Fibroblast of gingiva (primary cell): ENCODE data around the gene ZBTB3.
"Not testable (repeated sequence)": the region's sequence is repeated elsewhere in the genome, so short reads cannot be mapped to it uniquely, and the experiment has no call there.

ENCODE experiments used
- DNase-seq: peaks from one replicate; pipeline ENCODE4 v3.0.0-alpha.2; 2011; ENCODE audit warnings: low read depth

ZBTB3 gene

DNA sequence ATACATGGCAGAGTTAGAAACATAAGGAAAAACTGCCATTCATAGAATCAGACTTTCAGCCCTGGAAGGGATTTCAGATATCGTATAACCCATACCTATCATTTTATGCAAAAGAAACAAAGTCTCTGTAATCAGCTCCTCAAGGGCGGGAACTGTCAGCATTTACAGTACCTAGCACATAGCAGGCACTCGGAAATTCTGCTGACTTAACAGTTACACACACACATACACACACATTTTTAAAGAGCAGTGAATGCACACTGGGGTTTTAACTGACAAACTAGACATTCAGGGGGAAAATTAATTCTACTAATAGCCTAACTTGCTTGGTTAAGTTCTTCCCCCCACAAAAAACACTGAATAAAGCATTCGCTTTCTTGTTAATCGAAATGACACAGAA, 37.8 kb downstream of the ZBTB3 start:
- no peak for DNase-seq

DNA sequence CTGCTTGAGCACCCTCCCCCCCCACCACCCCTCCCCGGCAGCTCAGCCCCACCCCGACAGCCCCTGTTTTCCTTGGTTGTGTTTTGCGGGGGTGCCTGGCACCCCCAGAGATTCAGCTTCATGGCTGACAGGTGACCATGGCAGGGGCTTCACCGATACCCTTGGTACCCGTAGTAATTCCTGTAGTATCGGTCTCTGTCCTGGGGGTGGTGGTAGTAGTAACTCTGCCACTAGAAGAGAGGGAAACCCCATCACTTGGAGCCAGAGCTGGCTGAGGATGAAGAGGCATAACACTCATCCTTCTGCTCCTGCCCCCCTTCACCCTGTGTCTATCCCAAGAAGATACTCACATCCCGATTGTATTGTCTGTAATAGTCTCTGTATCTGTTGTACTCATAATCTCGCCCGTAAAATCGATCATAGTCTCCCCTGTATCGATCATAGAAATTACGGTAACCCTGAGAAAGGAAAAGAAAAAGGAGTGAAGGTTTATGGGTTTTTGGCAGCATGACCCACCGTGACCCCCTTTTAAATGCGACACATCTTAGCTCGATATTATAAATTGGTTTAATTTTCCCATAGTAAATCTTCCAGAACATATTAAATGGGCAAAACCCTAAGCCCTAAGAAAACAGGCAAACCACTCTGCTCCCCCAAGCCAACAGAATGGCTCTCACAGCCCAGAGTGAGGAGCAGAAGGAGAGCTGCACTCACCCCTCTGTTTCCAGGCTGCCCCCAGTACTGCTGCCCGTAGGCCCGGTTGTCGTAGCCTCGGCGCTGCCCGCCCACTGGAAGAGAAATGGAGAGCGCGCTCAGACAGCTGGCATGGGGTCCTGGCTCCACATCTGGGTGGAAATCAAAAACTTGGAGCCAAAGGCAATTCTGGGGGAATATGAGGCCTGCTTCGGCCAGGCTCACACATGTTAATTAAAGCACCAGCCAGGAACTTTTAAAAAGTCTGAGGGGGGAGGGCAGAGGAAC, 38.5 kb downstream of the ZBTB3 start:
- no peak for DNase-seq

DNA sequence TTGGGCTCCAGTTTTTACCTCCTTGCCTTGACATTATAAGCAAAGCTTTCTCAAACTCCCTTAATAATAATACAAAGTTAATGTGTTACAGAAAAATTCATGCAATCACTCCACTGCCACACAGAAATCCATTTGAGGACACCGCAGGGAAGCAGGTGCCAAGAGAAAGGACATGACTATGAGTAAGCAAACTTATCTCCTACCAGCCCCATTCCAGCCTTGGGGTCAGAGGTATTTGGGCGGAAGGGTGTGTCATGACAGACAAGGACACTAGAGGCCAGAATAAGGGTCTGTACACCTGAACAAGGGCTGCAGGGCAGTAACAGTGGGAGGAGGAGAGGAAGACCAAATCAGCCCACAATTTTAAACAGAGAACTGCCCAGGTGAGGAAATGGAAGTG, 40.6 kb downstream of the ZBTB3 start:
- no peak for DNase-seq

DNA sequence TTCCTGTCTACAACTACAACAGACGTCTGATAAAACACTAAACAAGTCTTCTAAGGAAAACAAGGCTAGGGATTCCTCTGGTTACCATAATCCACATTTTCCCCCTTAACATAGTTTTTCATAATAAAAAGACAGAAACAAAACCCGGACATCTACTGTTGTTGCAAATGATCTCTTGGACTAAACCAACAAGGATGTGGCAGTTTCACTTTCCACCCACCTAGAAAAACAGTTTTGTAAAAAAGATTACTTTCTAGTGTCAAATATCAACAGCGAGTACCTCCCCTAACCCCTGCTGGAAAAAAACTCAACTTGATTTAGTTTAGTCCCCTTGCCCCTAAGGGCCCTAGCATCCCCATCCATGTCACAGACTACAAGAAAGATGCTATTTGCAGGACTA, 41.1 kb downstream of the ZBTB3 start:
- no peak for DNase-seq

DNA sequence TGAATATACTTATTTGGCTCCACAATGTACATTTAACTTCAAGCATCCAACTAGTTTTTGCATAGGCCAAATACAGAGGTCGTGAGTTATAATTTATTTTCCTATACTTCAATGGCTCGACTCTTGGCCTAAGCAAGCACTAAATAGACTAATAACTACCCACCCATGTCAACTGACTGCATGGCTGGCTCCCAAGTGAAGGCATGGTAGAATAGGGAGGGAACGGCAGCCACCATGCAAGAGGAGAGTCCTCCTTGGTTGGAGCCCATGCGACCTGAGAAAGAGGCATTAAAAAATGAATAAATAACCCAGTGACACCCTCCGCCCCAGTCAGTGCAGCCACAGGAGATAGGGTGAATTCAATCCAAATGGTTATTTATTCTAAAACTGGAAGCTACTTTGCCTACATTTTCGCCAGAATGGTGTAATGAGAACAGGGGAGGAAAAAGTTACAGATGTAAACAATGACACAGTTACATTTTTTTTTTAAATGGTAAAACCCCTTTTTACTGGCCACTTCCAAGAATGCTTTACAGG, 41.6 kb downstream of the ZBTB3 start:
- DNase-seq: no peak

DNA sequence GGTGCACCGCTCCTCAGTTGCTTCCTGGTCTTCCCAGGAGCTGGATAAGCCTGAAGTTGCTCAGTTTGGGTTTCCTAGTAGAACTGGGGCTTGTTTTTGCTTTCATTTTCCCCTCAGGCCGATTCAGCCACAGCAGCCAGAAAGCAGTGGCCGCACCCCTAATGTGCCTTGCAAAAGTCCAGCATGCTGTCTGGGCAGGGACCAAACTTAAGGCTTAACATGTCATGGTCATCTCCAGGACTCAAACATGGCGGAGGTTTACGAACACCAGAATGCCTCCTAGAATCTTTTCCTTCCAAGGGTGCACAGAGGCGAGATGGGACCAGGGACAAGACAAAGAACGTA, 44.0 kb downstream of the ZBTB3 start:
- DNase-seq: peak; percentile 48

DNA sequence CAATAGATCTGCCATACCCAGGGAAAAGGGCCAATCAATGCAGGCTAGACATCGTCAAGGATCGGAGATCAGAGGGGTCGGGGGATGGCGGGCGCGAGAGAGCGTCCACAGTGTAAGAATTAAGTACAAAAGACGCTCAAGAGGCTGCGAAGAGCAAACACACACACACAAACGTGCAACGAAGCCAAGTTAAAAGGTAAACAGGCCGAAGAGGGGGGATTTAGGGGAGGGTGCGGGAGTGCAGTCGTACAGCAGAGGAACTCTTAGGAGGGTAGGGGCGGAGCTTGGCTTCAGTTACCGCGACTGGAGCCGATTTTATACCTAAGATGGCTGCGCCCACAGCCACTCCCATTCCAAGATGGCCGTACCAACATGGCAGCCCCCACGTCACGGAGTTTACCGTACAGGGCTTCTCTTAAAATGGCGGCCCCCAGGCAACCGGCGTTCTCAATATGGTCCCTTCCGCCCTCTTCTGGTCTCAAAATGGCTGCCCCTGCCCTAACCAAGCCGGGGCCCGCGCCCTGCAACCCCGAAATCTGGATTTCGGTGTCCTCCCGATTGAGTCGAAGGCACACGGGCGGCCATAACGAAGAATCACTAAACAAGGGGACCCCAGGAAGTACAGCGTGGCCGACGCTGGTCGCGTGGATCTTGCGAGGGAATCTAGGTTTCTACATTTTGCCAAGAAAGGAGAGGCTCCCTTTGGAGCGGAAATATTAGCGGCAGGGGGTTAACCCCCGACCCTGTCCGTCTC, 44.5 kb downstream of the ZBTB3 start:
- peak; percentile 97 for DNase-seq

DNA sequence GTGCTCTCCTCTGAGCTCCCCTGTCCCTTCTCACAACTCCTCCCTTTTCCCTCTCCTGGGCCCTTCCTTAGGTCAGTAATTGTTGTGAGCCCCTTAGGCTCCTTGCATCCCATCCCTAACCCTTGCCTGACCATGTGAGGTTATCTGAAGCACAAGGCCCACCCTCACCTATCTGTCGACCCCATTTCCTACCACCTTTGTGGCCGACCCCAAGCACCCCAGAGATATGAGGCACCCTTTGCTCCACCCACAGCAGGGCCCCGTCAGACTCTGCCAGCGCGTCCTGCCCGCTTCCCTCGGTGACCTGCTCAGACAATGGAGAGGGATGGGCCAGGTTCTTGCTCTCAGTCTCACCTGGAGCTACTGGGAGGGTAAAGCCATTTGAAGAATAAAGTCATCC, 45.2 kb downstream of the ZBTB3 start:
- no peak for DNase-seq

DNA sequence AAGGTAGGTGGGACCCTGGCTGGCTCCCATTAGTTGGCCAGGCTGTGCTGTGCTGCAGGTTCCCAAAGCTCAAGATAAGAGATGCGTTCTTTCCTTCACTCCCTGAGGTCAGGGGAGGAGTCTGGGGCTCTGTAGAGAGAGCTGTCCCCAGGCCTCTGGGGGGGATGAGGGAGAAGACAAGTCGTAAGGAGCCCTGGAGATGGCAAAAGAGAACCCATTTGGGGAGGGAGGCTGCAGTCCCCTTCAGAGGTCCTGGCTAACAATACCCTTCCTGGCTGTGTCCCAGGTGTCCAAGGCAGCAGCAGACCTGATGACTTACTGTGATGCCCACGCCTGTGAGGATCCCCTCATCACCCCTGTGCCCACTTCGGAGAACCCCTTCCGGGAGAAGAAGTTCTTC, 45.6 kb downstream of the ZBTB3 start:
- no peak for DNase-seq

DNA sequence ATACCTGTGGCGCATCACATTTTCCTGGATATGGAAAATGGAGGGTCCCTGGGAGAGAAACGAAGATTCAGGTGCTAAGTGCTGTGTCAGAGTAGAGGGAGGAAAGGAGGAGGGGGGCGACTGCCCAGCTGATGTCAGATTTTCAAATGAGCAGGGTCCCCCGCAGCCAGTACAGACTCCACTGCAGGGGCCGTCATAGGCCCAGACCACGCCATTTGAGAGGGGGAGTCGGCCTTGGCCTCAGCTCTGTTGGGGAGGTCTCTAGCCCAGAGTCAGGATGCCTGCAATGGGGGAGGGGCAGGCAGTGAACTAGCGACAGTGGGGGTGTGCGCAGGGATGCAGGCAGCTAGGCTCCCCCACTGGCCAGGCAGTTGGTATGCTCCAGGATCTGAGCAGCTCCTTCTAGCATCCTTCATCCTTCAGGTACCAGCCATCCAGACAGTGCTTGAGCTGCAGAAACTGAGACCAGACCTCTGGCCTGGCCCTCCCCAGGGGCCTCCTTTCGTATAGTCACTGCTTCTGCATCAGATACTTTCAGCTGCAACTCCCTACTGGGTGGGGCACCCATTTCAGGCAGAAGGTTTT, 46.6 kb downstream of the ZBTB3 start, which contains the start of the genes BSCL2 and GNG3:
Gene BSCL2, minus strand, starts transcription at position 148 of the 585 bp plus-strand sequence. CDS start 229 bp downstream, outside the sequence.
Gene GNG3, plus strand, starts transcription at position 400 of the 585 bp plus-strand sequence. CDS start 620 bp downstream, outside the sequence.
- no peak for DNase-seq

DNA sequence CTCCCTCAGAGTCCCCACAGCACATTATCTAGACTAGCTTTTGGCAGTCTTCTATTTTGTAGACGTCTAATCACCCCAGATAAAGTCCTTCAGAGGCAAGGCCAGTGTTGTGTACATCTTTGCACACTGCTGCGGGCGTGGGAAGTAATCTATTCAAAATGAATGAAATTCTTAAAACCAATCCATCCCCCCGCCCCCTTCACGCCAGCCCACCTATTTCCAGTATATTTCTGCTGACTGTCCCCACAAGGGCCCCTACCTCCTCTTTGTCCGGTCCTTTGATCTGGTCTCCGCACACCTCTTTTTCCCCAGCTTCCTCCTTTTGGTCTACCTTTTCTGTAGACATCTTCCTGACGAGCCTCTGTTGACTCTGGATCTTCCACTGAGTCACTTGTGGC, 47.1 kb downstream of the ZBTB3 start:
- DNase-seq: no peak

DNA sequence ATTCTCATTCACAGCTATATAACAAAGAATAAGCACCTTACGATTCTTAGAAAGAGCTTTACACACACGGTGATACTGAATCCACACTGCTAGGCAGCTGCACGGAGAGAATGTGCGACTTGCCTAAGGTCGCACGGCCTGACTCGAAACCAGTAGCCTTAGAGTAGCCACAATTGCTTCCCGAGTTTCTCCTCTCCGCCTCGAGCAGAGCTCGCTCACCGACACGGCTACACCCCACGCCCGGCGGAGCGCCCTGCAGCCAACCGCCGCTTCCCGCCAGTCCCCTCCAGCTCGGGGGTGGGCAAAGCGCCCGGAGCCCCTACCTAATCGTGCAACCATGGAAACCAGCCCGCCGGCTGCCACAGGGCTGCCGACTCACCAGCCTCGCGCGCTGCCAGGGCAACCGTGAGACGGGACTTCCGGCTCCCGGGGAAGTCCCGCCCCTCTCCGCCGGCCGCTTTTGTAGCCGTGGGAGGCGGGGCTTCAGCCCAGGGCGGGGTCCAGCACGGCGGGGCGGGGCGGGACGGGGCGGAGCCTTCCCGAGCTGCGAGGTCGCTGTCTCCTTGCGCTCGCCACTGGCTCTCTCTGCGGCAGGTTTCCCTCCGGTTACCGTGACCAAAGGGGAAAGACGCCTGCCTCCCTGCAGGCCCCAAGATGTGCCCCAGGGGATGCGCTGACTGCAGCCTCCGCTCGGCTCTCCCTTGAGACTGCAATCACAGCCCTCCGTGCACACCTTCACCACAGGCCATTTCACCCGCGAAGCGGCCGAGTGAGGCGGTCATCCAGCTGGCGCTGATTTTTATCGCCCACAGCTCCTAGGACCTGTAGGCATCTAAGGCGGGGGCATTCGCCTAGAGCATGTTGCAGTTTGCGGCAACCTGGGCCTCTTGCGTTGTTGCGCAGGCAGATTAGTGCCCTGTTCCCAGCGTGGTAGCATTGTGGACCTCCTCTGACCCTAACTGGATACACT, 47.8 kb downstream of the ZBTB3 start:
- DNase-seq: peak; percentile 93

DNA sequence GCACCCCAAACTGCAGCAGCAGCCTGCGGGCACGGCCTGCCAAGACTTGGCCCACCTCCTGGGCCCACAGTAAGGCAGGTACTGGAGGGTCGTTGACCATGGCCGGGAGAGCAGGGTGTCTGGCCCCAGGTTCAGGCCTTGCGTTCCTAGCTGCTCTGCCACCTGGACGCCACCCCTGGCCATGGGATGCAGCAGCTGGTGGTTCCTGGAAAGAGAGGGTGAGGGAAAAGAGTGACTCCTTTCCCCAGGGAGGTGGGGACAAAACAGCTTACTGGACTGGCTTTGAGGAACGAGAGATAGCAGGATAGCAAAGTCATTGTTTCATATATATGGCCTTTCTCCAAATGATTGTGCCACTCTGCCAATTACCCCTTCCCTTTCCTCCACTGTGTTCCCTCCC, 48.5 kb downstream of the ZBTB3 start:
- peak; percentile 40 for DNase-seq

DNA sequence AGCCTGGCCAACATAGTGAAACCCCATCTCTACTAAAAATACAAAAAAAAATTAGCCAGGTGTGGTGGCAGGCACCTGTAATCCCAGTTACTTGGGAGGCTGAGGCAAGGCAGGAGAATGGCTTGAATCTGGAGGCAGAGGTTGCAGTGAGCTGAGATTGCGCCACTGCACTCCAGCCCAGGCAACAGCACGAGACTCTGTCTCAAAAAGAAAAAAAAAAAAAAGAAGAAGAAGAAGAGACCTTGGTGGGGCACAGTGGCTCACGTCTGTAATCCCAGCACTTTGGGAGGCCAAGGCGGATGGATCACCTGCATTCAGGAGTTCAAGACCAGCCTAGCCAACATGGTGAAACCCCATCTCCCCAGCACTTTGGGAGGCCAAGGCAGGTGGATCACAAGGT, 50.0 kb downstream of the ZBTB3 start:
- DNase-seq: not testable (repeated sequence)

DNA sequence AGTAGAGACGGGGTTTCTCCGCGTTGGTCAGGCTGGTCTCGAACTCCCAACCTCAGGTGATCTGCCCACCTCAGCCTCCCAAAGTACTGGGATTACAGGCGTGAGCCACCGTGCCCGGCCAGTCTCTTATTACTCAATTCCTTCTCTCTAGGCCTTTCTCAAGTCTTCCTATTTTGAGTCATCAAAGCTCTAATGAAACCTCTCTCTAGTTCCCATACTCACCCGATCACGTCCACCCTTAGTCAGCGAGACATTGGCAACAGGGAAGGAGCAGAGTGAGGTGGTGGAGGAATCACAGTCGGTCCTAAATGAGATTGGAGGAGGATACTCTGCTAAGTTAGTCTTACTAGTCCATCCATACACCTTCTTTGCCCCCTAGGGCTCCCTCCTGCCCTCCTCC, 51.7 kb downstream of the ZBTB3 start:
- no peak for DNase-seq
